ENCODE measurements around the gene ADAMTS13.
A peak's percentile ranks its signal among the peaks of the same experiment; 100 is the strongest.

Gene ADAMTS13

DNA sequence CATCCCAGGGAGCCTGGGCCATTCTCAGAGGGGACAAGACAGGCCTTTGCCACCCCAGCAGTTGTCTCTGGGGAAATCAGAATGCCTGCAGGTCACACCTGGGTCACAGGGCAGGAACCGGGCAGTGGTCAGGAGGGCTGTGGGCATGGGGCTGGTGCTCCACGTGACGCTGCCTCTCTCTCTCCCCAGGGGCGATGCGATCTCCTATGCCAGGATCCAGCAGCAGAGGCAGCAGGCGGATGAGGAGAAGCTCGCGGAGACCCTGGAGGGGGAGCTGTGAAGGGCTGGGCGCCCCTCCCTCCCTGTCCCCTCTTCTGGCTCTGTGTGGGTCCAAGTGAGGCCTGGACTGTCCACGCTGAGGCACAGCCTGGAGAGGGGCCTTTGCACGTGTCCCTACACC, 46.2 kb downstream of the ADAMTS13 start:
- no peak for DNase-seq (ENCODE audit: insufficient read length, low spot score)
- no peak for FAIRE-seq

DNA sequence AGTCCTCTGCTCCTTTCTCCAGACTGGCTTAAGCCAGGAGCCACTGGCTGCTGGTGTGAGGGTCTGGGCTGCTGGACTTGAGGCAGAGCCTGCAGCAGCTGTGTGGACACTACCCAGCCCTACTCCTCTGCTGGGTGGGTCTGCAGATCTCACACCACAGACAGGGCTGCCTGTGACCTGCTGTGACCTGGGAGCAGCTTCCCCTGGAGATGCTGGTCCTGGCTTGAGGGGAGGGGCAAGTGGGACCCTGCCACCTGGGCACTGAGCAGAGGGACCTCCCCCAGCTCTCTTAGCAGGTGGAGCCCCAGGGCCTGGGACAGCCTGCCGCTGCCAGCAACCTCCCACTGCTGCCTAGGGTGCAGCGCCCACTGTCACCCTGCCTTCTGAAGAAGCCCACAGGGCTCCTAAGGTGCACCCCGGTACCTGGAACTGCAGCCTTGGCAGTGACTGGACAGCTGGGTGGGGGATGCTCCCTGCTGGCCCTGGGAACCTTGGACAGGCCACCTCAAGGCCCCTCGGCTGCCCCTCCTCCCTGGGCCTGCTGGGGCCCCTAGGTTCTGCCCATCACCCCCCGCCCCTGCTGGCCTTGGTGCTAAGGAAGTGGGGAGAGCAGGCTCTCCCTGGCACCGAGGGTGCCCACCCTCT, 46.7 kb downstream of the ADAMTS13 start:
- FAIRE-seq (no peak), DNase-seq (ENCODE audit: insufficient read length, low spot score) (no peak)

DNA sequence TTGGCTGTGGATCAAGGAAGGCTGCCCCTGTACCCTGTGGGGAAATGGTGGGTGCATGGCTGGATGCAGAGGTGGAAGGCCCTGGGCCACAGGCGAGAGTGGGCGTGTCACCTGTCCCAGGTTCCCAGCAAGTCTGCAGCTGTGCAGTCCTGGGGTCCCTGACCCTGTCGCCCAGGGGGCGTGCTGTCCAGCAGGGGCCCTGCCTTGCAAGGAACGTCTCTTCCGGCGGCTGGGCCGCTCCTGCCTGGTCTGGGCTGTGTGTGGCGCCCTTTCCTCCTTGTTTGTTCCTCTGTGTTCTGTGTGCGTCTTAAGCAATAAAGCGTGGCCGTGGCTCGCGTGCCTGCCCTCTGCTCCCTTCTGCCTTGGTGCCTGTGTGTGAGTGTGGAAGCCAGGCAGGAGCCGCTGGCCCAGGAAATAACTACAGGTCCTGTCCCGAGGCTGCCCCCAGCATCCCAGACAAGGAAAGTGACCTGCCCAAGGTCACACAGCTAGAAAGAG, 48.3 kb downstream of the ADAMTS13 start:
- no peak for DNase-seq (ENCODE audit: insufficient read length, low spot score)
- FAIRE-seq: no peak

DNA sequence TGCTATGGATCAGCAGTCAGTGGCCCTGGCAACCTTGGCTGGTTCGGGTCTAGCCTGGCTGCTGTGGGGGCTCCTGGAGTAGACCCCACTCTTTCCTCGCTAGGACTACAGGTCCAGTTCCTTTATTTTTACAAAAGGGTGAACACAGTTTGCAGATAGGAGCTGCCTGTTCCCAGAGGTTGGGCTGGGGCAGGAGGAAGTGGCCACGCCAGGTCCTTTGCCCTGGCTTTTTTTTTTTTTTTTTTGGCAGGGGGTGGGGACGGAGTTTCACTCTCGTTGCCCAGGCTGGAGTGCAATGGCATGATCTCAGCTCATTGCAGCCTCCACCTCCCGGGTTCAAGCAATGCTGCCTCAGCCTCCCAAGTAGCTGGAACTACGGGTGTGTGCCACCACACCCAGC, 48.8 kb downstream of the ADAMTS13 start:
- DNase-seq (ENCODE audit: insufficient read length, low spot score) (no peak), FAIRE-seq (no peak)

DNA sequence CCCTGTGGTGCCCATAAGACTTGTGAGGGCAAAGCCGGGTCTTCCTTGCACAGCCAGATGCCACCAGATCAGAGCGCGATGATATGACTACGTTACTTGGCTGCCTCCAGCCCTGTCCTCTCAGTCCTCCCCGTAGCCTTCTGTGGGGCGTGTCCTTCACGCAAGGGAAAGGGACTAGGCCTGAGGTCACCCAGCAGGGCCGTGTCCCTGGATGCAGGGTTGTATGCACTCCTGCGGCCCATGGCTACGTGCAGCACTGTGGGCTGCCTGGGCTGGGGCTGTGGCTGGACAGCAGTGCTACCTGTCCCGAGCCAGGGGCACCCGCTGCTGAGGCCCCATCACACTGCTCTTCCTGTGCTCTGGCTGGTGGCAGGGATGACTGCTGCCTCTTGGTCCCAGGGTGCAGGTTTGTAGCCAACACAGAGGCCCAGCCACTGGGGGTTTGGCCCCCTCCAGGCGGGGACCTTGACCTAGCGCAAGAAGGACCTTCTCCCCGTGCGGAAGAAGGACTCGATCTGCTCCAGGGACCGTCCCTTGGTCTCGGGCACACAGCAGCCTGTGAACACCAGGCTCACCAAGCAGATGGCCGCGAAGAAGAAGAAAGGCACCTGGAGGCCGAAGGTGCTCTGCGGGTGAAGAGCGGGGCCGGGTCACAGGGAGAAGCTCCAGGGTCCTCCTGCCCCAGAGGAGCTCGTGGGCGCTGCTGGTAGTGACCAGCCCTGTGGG, 49.5 kb downstream of the ADAMTS13 start:
- no peak for FAIRE-seq
- DNase-seq (ENCODE audit: insufficient read length, low spot score): no peak

DNA sequence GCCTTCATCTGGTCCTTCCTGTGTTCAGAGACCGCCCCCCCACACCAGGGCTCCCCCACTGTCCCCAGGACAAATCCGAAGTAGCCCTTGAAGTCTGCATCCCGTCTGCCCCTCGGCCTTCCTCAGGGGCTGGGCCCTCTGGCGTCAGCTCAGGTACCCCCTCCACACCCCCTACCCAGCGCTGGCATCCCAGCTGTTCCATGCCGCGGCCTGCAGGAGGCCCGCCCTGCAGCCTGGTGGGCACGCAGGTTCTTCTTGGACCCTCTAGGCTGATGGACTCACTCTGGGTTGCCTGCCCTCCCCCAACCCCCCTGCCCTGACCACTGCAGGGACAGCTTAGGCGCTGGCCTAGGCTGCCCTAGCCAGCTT, 50.1 kb downstream of the ADAMTS13 start:
- FAIRE-seq (no peak), DNase-seq (ENCODE audit: insufficient read length, low spot score) (no peak)

DNA sequence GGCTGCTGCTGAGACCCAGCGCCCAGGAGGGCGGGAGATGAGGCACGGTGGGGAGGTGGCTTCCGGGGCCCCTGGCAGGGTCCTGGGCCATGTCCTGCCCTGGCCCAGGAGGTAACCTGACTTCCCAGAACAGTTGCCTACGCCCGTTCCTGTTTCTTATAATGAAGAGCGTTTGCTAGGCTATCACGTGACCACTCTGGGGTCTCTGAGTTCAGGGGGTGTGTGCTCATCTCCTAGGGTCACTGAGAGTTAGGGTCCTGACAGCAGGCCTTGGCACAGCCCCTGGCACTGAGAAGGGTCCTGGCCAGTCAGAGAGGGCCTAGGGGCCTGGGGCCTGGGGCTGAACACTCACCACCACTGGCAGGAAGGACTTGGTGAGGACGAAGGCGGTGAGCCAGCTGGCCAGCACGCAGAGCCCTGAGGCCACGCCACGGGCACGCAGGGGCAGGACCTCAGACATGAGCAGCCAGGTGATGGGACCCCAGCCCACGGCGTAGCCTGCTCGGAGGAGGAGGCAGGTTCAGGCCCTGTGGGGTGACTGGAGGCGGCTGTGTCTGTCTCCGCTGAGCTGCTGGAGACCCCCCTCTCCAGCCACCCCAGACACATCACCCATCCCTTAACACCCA, 50.7 kb downstream of the ADAMTS13 start:
- FAIRE-seq (no peak), DNase-seq (ENCODE audit: insufficient read length, low spot score) (no peak)

DNA sequence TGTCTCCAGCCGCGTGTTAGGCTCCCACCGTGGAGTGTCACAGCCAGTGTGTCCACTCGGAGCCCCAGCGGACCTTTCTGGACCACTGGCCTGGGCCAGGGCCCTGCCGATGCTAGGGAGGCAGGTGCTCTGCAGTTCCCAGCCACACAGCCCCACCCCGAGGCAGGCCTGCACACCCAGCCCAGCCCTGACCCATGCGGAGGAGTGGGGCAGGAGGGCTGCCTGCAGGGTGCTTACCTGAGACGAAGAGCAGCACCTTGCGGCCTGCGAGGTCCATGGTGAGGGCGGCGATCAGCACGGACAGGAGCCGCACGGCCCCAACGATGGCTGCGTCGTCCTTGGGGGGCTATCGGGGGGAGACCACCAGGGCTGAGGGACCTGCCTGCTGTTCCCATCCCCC, 51.6 kb downstream of the ADAMTS13 start:
- DNase-seq (ENCODE audit: insufficient read length, low spot score) (no peak), FAIRE-seq (no peak)

DNA sequence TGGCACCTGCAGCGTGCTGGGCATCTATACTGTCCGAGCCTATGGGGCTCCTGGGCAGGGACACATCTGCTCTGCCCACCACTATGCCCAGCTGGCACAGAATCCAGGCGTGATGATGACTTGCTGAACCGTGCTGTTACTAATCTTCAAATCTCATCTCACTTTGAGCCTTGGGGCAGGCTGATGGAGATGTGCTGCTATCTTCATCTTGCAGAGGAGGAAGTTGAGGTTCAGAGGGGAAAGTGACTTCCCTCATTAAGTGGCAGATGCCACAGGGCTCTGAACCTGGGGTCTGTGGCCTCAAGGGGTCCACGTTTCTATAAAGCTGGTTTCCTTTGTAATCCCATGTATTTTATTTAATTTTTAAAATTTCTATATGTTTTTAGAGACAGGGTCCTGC, 52.0 kb downstream of the ADAMTS13 start:
- DNase-seq (ENCODE audit: insufficient read length, low spot score) (no peak), FAIRE-seq (no peak)

DNA sequence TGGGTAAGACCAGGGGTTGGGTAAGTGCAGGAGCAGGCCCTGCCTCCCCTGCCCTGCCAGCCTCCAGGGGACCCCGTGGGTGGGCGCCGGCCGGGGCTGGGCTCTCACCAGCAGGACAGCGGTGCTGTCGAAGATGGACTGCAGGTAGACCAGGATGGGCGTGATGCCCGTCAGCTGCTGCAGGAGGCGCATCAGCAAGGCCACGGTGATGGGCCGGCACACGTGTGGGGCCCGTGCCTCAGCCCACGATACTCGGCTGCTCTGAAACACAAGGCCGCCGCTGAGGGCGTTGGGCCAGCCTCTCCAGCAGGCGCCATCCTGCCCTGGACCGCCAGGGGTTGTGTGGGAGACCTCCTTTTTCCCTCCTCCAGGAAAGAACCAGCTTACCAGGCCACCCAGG, 52.7 kb downstream of the ADAMTS13 start:
- DNase-seq (ENCODE audit: insufficient read length, low spot score) (no peak), FAIRE-seq (no peak)

DNA sequence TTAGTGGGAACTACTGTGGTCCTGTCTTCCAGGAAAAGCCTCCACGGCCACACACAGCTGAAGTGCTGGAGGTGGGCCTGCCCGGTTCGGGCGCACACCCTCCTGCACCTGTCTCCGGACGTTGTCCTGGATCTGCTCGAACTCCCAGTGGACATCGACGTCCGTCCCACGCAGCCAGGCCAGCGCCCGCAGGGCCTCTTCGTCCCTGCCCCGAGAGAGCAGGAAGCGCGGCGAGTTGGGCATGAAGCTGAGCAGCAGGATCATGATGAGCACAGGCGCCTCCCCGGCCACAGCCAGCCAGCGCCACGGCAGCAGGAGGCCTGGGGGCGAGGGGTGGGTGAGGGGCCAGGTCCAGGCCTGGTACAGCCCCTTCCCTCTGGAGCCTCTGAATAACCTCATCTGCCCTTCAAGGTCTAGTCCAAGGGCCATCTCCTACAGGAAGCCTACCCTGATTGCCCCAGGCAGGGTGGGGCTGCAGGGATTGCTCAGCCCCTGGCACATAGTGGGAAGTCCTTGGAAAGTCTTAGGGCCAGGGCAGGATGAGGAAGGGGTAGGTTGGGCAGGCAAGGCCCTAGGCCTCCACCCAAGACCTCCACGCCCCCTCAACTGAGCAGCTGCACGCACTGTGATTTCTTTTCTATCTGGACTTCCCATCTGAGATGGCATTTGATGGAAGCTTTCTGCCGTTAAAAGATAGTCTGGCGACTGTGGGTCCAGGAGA, 53.3 kb downstream of the ADAMTS13 start:
- no peak for FAIRE-seq
- DNase-seq (ENCODE audit: insufficient read length, low spot score): no peak

DNA sequence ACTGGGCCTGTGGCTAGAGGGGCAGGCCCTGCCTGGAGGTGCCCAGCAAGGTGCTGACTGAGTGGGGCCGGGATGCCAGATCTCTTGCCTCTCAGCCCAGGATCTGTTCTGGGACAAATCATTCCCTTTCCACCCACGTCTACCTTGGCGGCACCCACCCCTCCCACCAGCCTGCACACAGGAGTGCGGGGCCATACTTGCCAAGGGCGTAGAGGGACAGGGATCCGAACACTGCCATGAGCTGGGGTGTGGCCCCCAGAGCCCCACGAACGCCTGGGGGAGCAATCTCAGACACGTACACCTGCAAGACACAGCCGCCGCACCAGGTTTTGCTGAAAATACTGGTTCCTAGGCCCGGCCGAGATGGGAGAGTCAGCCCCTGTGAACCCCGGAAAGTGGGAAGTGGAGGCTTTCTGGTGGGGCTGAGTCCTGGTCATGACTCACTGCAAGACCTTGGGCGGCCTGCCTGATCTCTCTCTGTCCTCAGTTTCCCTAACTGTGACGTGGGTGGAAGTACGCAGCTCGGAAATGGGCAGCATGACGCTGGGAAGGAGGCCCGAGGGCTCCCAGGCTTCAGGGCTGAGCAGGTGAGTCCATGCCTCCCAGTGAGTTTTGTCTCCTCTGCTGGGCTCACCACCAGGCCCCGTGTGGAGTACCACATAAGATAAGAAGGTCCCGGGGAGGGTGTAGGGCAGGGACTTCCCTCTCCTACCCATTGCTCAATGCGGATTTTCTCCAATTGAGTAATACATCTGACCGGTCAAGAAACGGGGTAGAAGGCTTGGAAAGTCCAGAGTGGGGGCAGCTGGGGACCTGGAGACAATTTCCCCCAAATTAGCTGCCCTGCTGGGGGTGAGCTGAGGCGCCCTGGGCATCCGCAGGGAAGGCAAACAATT, 54.1 kb downstream of the ADAMTS13 start:
- FAIRE-seq: no peak
- DNase-seq (ENCODE audit: insufficient read length, low spot score): no peak

DNA sequence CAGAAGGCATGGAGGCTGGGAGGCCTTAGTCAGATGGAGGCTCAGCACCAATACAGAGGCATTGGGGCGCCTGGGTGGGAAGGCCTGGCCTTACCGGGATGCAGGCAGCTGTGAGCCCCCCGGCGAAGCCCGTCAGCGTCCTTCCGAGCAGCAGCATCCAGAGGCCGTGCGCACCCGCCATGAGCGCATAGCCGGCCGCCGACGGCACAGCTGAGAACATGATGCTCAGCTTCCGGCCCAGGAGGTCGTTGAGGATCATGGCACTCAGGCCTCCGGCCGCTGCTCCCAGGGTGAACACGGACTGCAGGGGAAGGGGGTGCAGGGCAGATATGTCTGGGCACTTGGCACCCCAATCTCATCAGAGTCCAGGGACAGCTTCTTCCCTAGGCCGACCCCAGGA, 54.8 kb downstream of the ADAMTS13 start:
- DNase-seq (ENCODE audit: insufficient read length, low spot score): no peak
- no peak for FAIRE-seq

DNA sequence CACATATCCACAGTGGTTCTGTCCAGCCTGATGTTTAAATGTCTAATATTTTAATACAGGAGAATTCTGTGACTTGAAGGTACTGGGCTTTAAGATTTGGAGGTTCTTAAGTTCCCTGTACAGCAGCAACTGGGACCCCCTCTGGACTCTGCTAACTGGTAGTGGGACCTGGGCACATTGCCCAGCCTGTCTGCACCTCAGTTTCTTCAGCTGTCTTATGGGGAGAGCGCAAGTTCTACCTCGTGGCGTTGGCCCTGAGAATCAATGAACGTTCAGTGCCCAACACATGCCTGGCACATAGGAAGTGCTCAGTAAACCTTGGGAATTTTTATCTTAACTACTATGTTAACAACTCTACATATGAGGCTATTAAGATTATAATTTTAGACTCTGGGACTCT, 55.3 kb downstream of the ADAMTS13 start:
- DNase-seq (ENCODE audit: insufficient read length, low spot score) (no peak), FAIRE-seq (no peak)

DNA sequence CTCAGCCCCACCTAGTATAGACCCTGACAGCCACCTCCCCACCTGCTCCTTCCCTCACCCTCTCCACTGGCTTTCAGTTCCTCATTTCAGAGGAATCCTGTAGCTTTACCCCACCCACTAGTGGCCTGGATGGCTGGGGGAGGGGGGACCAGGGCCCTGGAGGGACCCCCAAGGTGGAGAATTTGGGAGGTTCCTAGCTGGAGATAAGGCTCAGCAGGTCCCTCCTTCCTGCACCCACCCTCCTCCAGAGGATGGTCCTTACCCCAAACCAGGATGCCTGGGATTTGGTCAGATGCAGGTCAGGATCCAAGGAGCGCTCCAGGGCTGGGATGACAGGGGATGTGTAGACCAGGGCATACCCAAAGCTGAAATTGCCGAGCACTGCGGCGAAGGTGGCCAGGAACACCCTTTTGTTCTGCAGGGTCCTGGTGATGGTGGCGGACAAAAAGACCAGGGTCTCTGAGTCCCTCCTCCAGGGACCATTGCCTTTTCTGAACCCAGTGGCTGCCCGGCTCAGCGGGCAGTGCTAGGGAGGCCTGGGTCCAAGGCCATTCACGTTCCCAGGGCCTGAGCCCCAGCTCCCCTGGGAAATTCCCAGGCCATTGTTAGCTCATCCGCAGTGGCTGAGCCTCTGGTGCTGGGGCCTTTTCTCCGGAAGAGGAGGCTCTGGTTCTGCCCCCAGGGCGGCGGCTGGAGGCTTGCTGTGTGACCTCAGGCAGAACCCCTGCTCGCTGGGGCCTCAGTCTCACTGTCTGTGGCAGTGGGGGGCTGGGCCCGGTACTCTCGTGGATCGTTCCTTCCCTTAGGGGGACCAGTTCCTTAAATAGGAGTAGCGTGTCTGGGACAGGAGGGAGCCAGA, 56.1 kb downstream of the ADAMTS13 start:
- peak; percentile 78 for FAIRE-seq
- peak; percentile 63 for DNase-seq (ENCODE audit: insufficient read length, low spot score)

DNA sequence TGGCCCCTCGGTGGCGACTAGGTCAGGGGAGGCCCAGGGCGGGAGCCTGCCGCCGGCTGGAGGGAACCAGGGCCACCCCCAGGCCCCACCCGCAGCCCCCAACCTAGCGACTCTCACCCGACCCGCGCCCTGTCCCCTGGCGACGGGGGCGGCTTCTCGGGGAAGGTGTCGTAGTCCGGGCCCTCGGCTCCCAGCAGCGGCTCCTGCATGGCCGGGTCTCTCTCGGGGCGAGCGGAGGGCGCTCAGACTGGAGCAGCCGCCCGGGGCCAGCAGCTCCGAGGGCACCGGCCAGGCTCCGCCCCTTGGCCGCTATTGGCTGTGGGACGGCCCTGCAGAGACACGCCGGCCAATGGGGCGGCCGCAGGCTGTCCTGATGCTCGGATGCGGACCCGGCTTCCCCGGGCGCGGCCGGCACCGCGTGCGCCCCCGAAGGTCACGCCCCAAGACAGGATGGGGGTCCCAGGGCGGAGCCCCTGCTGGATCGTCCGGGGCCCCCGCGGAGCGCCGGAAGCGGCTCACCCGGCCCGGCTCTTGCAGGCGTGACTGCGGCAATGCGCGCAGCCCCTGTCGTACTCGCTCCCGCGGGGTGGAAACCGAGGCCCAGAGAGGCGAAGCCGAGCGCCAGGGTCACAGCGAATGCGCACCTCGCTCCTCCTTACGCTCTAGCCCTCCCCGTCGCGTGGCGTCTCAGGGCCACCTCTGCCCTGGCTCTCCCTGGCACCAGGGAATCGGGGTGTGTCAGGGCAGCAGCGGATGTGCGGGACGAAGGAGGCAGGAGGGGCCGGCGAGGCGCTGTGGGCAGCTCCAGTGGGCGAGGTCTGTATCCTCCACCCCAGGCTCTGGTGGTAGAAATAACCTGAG, 56.9 kb downstream of the ADAMTS13 start, which contains the start of gene SLC2A6:
SLC2A6 (minus strand) TSS at position 249 of the 861 bp plus-strand sequence; CDS start at position 209, 40 bp downstream.
- peak; percentile 98 for DNase-seq (ENCODE audit: insufficient read length, low spot score)
- peak; percentile 73 for FAIRE-seq

DNA sequence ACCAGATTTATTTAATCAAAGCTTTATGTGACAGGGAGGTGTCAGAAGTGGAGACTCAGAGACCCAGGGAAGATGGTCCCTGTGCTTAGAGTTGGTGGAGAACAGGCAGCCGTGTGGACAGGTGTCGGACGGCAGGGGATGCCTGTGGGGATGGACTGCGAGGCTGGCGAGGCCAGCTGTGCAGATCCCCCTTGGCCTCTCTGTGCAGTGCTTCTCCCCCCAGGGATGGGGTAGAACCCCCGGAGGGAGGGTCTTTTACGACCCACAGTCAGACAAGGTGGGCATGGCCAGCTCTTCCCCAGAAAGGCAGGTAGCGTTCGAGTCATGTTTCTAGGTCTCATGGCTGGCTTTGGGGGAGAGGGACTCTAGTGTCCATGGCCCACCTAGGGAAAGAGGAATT, 61.4 kb downstream of the ADAMTS13 start:
- no peak for DNase-seq (ENCODE audit: insufficient read length, low spot score)
- FAIRE-seq: no peak

DNA sequence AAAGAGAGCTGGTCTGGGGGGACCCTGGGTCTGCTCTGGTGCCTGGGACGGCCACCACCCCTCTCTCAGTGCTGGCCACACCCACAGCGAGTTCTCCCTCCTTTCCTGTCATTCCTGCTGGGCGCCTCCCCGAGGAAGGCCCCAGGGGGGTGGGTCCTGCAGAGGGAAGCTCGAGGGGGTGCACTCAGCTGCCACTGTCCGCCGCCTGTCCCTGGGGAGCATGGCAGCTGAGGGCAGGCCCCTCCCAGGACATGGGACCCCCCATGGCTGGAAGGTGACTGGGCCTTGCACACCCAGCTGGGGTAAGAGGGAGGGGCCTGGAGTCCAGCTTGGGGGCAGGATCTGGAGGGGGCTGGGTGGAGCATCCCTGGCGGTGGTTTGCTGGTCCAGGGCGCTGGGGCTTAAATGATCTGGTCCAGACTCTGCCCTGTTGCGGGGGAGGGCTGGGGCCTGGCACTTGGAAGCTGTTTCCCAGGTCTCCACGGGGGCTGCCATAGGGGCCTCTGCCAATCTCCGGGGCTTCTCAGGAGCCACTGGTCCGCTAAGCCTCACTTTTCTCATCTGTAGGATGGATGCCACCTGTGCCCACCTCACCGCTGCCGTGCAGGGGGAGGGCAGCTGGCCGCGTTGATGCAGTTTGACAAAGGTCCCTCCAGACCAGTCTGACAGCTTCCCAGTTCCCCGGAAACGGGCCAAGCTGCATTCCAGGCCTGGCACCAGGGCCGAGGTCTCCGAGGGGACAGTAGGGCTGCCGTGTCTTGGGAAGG, 62.7 kb downstream of the ADAMTS13 start:
- DNase-seq (ENCODE audit: insufficient read length, low spot score) (no peak), FAIRE-seq (no peak)

Measured in GM19239 (cell line).